Suprapubic skin (tissue), 4 donors: ENCODE measurements around the gene GUCY1B1. TPM values are rescaled to one million over a fixed set of nuclear protein-coding genes. Genes with fewer than 3 reads are reported as not detected.

Experiments used
- DNase-seq, 2 donors: peaks; one replicate each; pipeline ENCODE4 v3.0.0-alpha.2; 2019; ENCODE audit warnings: low spot score in 2 of 2
- H3K27ac ChIP-seq: fragments of 200-600 bp; sonication (generic); one replicate; pipeline ENCODE4 v1.5.1; 2019
- H3K27me3 ChIP-seq: fragments of 200-600 bp; sonication (generic); one replicate; pipeline ENCODE4 v1.5.1; 2019
- H3K36me3 ChIP-seq: fragments of 200-600 bp; sonication (generic); one replicate; pipeline ENCODE4 v1.5.1; 2019
- H3K4me1 ChIP-seq: fragments of 200-600 bp; sonication (generic); one replicate; pipeline ENCODE4 v1.5.1; 2019
- H3K4me3 ChIP-seq: fragments of 200-600 bp; sonication (generic); one replicate; pipeline ENCODE4 v1.5.1; 2019; ENCODE audit warnings: mild to moderate bottlenecking
- H3K9me3 ChIP-seq: fragments of 200-600 bp; sonication (generic); one replicate; pipeline ENCODE4 v1.5.1; 2019
- CTCF ChIP-seq, 2 donors: fragments of 200-600 bp in 1 of 2; fragments of 450-650 bp in 1 of 2; sonication (generic) in 1 of 2; IDR thresholded peaks; one replicate each; pipeline ENCODE4 v1.5.1; 2016 to 2019; ENCODE audit warnings: antibody characterized with exemption in 2 of 2, mild to moderate bottlenecking in 1 of 2, moderate library complexity in 1 of 2
- EP300 ChIP-seq: sonication (generic); formaldehyde crosslinking; IDR thresholded peaks from one replicate; pipeline ENCODE4 v1.6.1; 2017; ENCODE audit warnings: antibody characterized with exemption
- POLR2A ChIP-seq, 2 donors: fragments of 450-650 bp; IDR thresholded peaks; one replicate each; pipeline ENCODE4 v1.6.1; 2017; ENCODE audit warnings: antibody characterized with exemption in 2 of 2, mild to moderate bottlenecking in 2 of 2, moderate library complexity in 2 of 2
- POLR2AphosphoS5 ChIP-seq, 3 donors: sonication (generic); formaldehyde crosslinking; IDR thresholded peaks; one replicate each; pipeline ENCODE4 v1.6.1; 2017; ENCODE audit warnings: antibody characterized with exemption in 3 of 3
- WGBS: methylation state at CpG from one replicate; pipeline ENCODE4 v1.1.5; 2018; 5-methylcytosine and 5-hydroxymethylcytosine counted together
- total RNA-seq, 4 donors: library from RNA; depleted of rRNA; stranded (reverse); fragments of >200 nt; gene quantifications; one replicate each; pipeline ENCODE4 v1.1.0, GENCODE V29; 2016

GUCY1B1 gene
- total RNA-seq, 4 donors from 2014 or later, result 2.0 to 8.1 (median 4.3) TPM

GRCh38 chr4:155855897-155856296, 97.1 kb downstream of the GUCY1B1 start:
- no peak for TF ChIP-seq CTCF (IDR thresholded peaks at IDR 0.05)
- no peak for TF ChIP-seq POLR2A (IDR thresholded peaks at IDR 0.05)
- TF ChIP-seq POLR2AphosphoS5 (IDR thresholded peaks at IDR 0.05), result no peak
- TF ChIP-seq EP300, result no peak
- no peak overlapping the region for H3K27ac ChIP-seq

More at GRCh38 chr4:155855897-155856296, 97.1 kb downstream of the GUCY1B1 start:
- WGBS, result 60% methylated on average over 2 of the region's 2 CpGs
- H3K9me3 ChIP-seq, result no peaks in the 10 kb centered on the region
- no peak for DNase-seq
- H3K4me3 ChIP-seq, result no peak overlapping the region
- no peaks in the 10 kb centered on the region for H3K36me3 ChIP-seq
- H3K27me3 ChIP-seq, result no peaks in the 10 kb centered on the region
- H3K4me1 ChIP-seq, result no peaks in the 10 kb centered on the region

Other genes starting within 250 kb of the GUCY1B1 start
- 10 to 100 TPM in 2 of 4 donors, 1 to 10 TPM in 2; 5.1 to 15.3 (median 8.9) TPM for gene GUCY1A1, start 92.2 kb upstream of the GUCY1B1 start, total RNA-seq
- not detected for gene ASIC5, start 107.3 kb downstream of the GUCY1B1 start, total RNA-seq
- 1 to 10 TPM in 1 of 4 donors, not detected in 3; 2.3 TPM for gene TDO2, start 144.7 kb downstream of the GUCY1B1 start, total RNA-seq
- 1 to 10 TPM; 5.7 to 8.0 (median 7.6) TPM for gene CTSO, start 194.8 kb downstream of the GUCY1B1 start, total RNA-seq